GM23248 (cell line): ENCODE data around the gene CES4A. TPM values are rescaled to one million over a fixed set of nuclear protein-coding genes. Genes with fewer than 3 reads are reported as not detected.

Source experiments
- DNase-seq: peaks from one replicate; pipeline ENCODE4 v3.0.0-alpha.2; 2015
- H2AFZ ChIP-seq: fragments of 200-600 bp; sonication (generic); 2 replicates; pipeline ENCODE4 v1.6.1; 2016; ENCODE audit warnings: antibody characterized with exemption
- H3F3A ChIP-seq: fragments of 200-600 bp; sonication (generic); 2 replicates; pipeline ENCODE4 v1.6.1; 2016; ENCODE audit warnings: mild to moderate bottlenecking, antibody characterized with exemption, mixed run types; ENCODE audit not compliant: insufficient read depth
- H3K27ac ChIP-seq: fragments of 200-600 bp; sonication (generic); 2 replicates; pipeline ENCODE4 v1.5.1; 2016; ENCODE audit warnings: mild to moderate bottlenecking
- H3K27me3 ChIP-seq: fragments of 200-600 bp; sonication (generic); replicated peaks from 2 replicates; pipeline ENCODE4 v1.6.1; 2016; ENCODE audit warnings: mild to moderate bottlenecking; ENCODE audit not compliant: insufficient read depth
- H3K36me3 ChIP-seq: fragments of 200-600 bp; sonication (generic); 2 replicates; pipeline ENCODE4 v1.6.1; 2016; ENCODE audit warnings: low read depth, mild to moderate bottlenecking
- H3K4me1 ChIP-seq: fragments of 200-600 bp; sonication (generic); 2 replicates; pipeline ENCODE4 v1.6.1; 2016; ENCODE audit warnings: mild to moderate bottlenecking; ENCODE audit not compliant: insufficient read depth
- H3K4me2 ChIP-seq: fragments of 200-600 bp; sonication (generic); one replicate; pipeline ENCODE4 v1.6.1; 2016; ENCODE audit warnings: mild to moderate bottlenecking; ENCODE audit not compliant: unreplicated experiment
- H3K4me3 ChIP-seq: fragments of 200-600 bp; sonication (generic); 2 replicates; pipeline ENCODE4 v1.5.1; 2016; ENCODE audit warnings: mild to moderate bottlenecking
- H3K79me2 ChIP-seq: fragments of 200-600 bp; sonication (generic); 2 replicates; pipeline ENCODE4 v1.6.1; 2016; ENCODE audit warnings: mild to moderate bottlenecking; ENCODE audit not compliant: insufficient read depth
- H3K9ac ChIP-seq: fragments of 200-600 bp; sonication (generic); 2 replicates; pipeline ENCODE4 v1.6.1; 2016; ENCODE audit warnings: mild to moderate bottlenecking
- H3K9me2 ChIP-seq: fragments of 200-600 bp; sonication (generic); 2 replicates; pipeline ENCODE4 v1.6.1; 2016; ENCODE audit warnings: mixed run types, mild to moderate bottlenecking, moderate library complexity; ENCODE audit not compliant: insufficient read depth
- H3K9me3 ChIP-seq: fragments of 200-600 bp; sonication (generic); one replicate; pipeline ENCODE4 v1.6.1; 2017; ENCODE audit warnings: low read depth
- H4K20me1 ChIP-seq: fragments of 200-600 bp; sonication (generic); 2 replicates; pipeline ENCODE4 v1.6.0; 2016; ENCODE audit not compliant: insufficient read depth
- EZH2 ChIP-seq: fragments of 200-600 bp; sonication (generic); IDR thresholded peaks from 2 replicates; pipeline ENCODE4 v1.6.1; 2018; ENCODE audit warnings: antibody characterized with exemption, mild to moderate bottlenecking; ENCODE audit not compliant: insufficient read depth, poor library complexity, severe bottlenecking
- EZH2phosphoT487 ChIP-seq: fragments of 200-600 bp; sonication (generic); IDR thresholded peaks from 2 replicates; pipeline ENCODE4 v1.6.1; 2018; ENCODE audit warnings: antibody characterized with exemption, moderate library complexity, mild to moderate bottlenecking, low read depth; ENCODE audit not compliant: insufficient read depth
- WGBS, 2 experiments: methylation state at CpG; one replicate each; pipeline ENCODE4 v1.1.6; 2015 to 2017; ENCODE audit warnings: low lambda C conversion rate in 2 of 2, low coverage in 1 of 2; ENCODE audit errors: missing lambda C conversion rate in 2 of 2; 5-methylcytosine and 5-hydroxymethylcytosine counted together
- in situ Hi-C: fragments of 300-500 bp; cut with MboI; formaldehyde crosslinking; loops from 2 replicates; pipeline ENCODE4 v1.15.0; 2020
- polyA plus RNA-seq: library from polyadenylated mRNA; unstranded; fragments of >200 nt; fragmentation: Nextera tagmentation; extraction: Ambion mirVana; gene quantifications from 2 replicates; pipeline ENCODE4 v1.2.1, GENCODE V29; 2016
- total RNA-seq: library from RNA; depleted of rRNA; stranded (reverse); fragments of >200 nt; shearing (Covaris generic); gene quantifications from 2 replicates; pipeline ENCODE4 v1.2.3, GENCODE V29; 2014

CES4A gene
- total and polyA plus RNA-seq, 2 experiments from 2014 or later: 4.5 to 5.0 TPM

GRCh38 chr16:67025210-67025550 is 36.8 kb downstream of the CES4A start:
- H3K9ac ChIP-seq: no peak overlapping the region
- H2AFZ ChIP-seq: no peak overlapping the region
- H3F3A ChIP-seq: peaks cover 22% of the 10 kb centered on the region
- TF ChIP-seq EZH2phosphoT487: no peak
- TF ChIP-seq EZH2: no peak
- DNase-seq: no peak
- peaks cover 4% of the 10 kb centered on the region for H3K79me2 ChIP-seq
- H3K4me3 ChIP-seq: no peak overlapping the region
- no peak overlapping the region for H3K4me2 ChIP-seq
- in situ Hi-C loops: no loop called here
- H3K36me3 ChIP-seq: no peaks in the 10 kb centered on the region
- peaks cover 31% of the 10 kb centered on the region for H3K4me1 ChIP-seq
- no peaks in the 10 kb centered on the region for H3K27me3 ChIP-seq
- H3K9me2 ChIP-seq: no peaks in the 10 kb centered on the region
- no peaks in the 10 kb centered on the region for H3K9me3 ChIP-seq
- no peaks in the 10 kb centered on the region for H4K20me1 ChIP-seq
- no peak overlapping the region for H3K27ac ChIP-seq

DNA sequence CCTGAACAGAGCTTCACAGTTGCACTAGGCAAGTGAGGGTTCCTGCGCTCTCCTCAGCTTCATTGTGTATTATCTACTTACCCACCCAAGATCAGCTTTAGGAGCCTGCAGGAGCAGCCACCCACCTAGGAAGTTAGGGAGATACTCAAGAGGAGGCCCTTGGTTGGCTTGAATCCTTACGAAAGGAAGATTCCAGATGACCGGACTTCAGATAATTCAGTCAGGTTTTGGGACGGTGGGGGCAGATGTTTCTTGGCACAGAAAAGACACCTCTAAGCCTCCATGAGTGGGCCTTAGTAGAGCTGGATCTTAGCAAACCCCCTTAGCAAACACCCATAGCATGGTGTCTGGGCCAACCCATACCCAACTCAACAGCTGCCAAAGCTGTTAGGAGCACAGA is 38.2 kb downstream of the CES4A start:
- peaks cover 18% of the 10 kb centered on the region for H3K79me2 ChIP-seq
- no peaks in the 10 kb centered on the region for H4K20me1 ChIP-seq
- no peak overlapping the region for H2AFZ ChIP-seq
- H3K36me3 ChIP-seq: no peaks in the 10 kb centered on the region
- H3K9ac ChIP-seq: no peak overlapping the region
- in situ Hi-C loops: no loop called here
- H3K9me2 ChIP-seq: no peaks in the 10 kb centered on the region
- peaks cover 25% of the 10 kb centered on the region for H3F3A ChIP-seq
- no peak overlapping the region for H3K4me2 ChIP-seq
- no peaks in the 10 kb centered on the region for H3K27me3 ChIP-seq
- H3K9me3 ChIP-seq: no peaks in the 10 kb centered on the region
- peaks cover 40% of the 10 kb centered on the region for H3K4me1 ChIP-seq
- no peak overlapping the region for H3K4me3 ChIP-seq
- no peak for DNase-seq
- WGBS, 2 experiments: 93 to 96% methylated on average over 4 of the region's 4 CpGs
- no peak for TF ChIP-seq EZH2
- TF ChIP-seq EZH2phosphoT487: no peak
- no peak overlapping the region for H3K27ac ChIP-seq

GRCh38 chr16:67027046-67027445 is 38.7 kb downstream of the CES4A start:
- Histone ChIP-seq H3K9me2 (no peaks in the 10 kb centered on the region), H2AFZ (no peak overlapping the region), H3K79me2 (peaks cover 23% of the 10 kb centered on the region), H3K27ac (no peak overlapping the region), H3K9ac (no peak overlapping the region), H3K27me3 (no peaks in the 10 kb centered on the region), H3K36me3 (no peaks in the 10 kb centered on the region), H3F3A (peaks cover 25% of the 10 kb centered on the region), H3K9me3 (no peaks in the 10 kb centered on the region), H3K4me2 (no peak overlapping the region), H3K4me3 (no peak overlapping the region), H3K4me1 (peaks cover 43% of the 10 kb centered on the region), H4K20me1 (no peaks in the 10 kb centered on the region)
- in situ Hi-C loops: no loop called here
- 94 to 99% methylated on average over 6 of the region's 6 CpGs for WGBS, 2 experiments
- no peak for DNase-seq
- no peak for TF ChIP-seq EZH2phosphoT487

GRCh38 chr16:67028167-67028695 is 39.8 kb downstream of the CES4A start:
- no peaks in the 10 kb centered on the region for H3K9me2 ChIP-seq
- peak overlapping the region; percentile 78 for H3K27ac ChIP-seq
- no peaks in the 10 kb centered on the region for H3K27me3 ChIP-seq
- peak overlapping the region; percentile 71 for H3K4me3 ChIP-seq
- WGBS, 2 experiments: 18 to 32% methylated on average over 8 to 10 of the region's 10 CpGs
- no peaks in the 10 kb centered on the region for H3K9me3 ChIP-seq
- peak overlapping the region; percentile 96 for H3K4me2 ChIP-seq
- H3K36me3 ChIP-seq: no peaks in the 10 kb centered on the region
- peaks cover 35% of the 10 kb centered on the region for H3K79me2 ChIP-seq
- H3F3A ChIP-seq: peaks cover 13% of the 10 kb centered on the region; the same call in 1 of the 2 replicates
- DNase-seq: peak; percentile 20
- H3K9ac ChIP-seq: peak overlapping the region; percentile 95
- in situ Hi-C loops: no loop called here
- TF ChIP-seq EZH2: no peak
- no peak for TF ChIP-seq EZH2phosphoT487
- no peaks in the 10 kb centered on the region for H4K20me1 ChIP-seq
- peak overlapping the region; percentile 92 for H2AFZ ChIP-seq
- H3K4me1 ChIP-seq: peaks cover 34% of the 10 kb centered on the region

GRCh38 chr16:67028696-67029253 is 40.4 kb downstream of the CES4A start, which contains the start of gene CBFB:
TSS of gene CBFB (plus strand) at chr16:67029149. CDS start at chr16:67029408, 259 bp downstream.
- Histone ChIP-seq H3K27ac (peak within 1 kb of the TSS; percentile 91), H3K4me3 (peak within 1 kb of the TSS; percentile 82), H3K4me2 (peak within 1 kb of the TSS; percentile 100), H3K9me3 (no peaks in the 10 kb centered on the region), H2AFZ (peak within 1 kb of the TSS; percentile 92), H3K9ac (peak within 1 kb of the TSS; percentile 95), H4K20me1 (no peaks in the 10 kb centered on the region), H3F3A (peaks cover 8% of the 10 kb centered on the region; the same call in 1 of the 2 replicates), H3K79me2 (peaks cover 40% of the 10 kb centered on the region), H3K36me3 (no peaks in the 10 kb centered on the region), H3K9me2 (no peaks in the 10 kb centered on the region), H3K27me3 (no peaks in the 10 kb centered on the region), H3K4me1 (peaks cover 30% of the 10 kb centered on the region)
- peak; percentile 93 for DNase-seq
- no peak for TF ChIP-seq EZH2
- no peak for TF ChIP-seq EZH2phosphoT487
- 1 to 2% methylated on average over 35 to 42 of the region's 69 CpGs for WGBS, 2 experiments
- in situ Hi-C loops: no loop called here
